Ishikawa (cell line): ENCODE measurements around the gene PGAP6.

Source experiments
- CREB1 ChIP-seq: IDR thresholded peaks from 2 replicates; pipeline ENCODE4 v1.6.1; 2012; ENCODE audit warnings: low read depth
- EGR1 ChIP-seq: IDR thresholded peaks from 2 replicates; pipeline ENCODE4 v1.6.1; 2012
- EP300 ChIP-seq: IDR thresholded peaks from 2 replicates; pipeline ENCODE4 v1.6.1; 2012; ENCODE audit warnings: borderline replicate concordance
- FOXM1 ChIP-seq: IDR thresholded peaks from 2 replicates; pipeline ENCODE4 v1.6.1; 2012; ENCODE audit warnings: low read depth, borderline replicate concordance
- NFIC ChIP-seq: IDR thresholded peaks from 2 replicates; pipeline ENCODE4 v1.6.1; 2012
- RAD21 ChIP-seq: IDR thresholded peaks from 2 replicates; pipeline ENCODE4 v1.6.1; 2012; ENCODE audit warnings: low read depth
- TAF1 ChIP-seq: IDR thresholded peaks from 2 replicates; pipeline ENCODE4 v1.6.1; 2012; ENCODE audit warnings: low read depth, mild to moderate bottlenecking
- ZBTB7A ChIP-seq: IDR thresholded peaks from 2 replicates; pipeline ENCODE4 v1.6.1; 2012; ENCODE audit warnings: low read depth
- TF ChIP-seq, protein P1 (sequence below): IDR thresholded peaks from 2 replicates; pipeline ENCODE4 v1.6.1; 2012
- TF ChIP-seq, protein P2 (sequence below): IDR thresholded peaks from 2 replicates; pipeline ENCODE4 v1.6.1; 2012; ENCODE audit warnings: low read depth, mild to moderate bottlenecking
- TF ChIP-seq, protein P3 (sequence below): IDR thresholded peaks from 2 replicates; pipeline ENCODE4 v1.6.1; 2012

DNA sequence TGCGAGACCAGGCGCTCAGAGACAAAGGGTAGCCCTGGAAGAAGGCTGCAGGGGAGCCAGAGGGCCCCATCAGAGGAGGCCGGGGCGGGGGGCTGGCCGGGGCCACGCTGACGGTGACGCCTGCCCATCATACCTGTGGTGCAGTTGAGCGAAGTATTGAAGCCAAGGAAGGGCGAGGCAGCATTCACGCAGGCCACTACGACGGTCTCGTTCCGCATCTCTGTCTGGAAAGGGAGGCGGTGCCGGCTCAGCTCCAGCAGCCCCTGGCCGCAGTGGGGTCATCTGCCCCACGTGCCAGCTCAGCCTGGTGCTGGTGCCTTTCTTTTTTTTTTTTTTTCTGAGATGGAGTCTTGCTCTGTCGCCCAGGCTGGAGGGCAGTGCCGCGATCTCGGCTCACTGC lies 6.6 kb downstream of the PGAP6 start:
- TF ChIP-seq, protein P1, sequence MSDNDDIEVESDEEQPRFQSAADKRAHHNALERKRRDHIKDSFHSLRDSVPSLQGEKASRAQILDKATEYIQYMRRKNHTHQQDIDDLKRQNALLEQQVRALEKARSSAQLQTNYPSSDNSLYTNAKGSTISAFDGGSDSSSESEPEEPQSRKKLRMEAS: no peak
- TF ChIP-seq, protein P2, sequence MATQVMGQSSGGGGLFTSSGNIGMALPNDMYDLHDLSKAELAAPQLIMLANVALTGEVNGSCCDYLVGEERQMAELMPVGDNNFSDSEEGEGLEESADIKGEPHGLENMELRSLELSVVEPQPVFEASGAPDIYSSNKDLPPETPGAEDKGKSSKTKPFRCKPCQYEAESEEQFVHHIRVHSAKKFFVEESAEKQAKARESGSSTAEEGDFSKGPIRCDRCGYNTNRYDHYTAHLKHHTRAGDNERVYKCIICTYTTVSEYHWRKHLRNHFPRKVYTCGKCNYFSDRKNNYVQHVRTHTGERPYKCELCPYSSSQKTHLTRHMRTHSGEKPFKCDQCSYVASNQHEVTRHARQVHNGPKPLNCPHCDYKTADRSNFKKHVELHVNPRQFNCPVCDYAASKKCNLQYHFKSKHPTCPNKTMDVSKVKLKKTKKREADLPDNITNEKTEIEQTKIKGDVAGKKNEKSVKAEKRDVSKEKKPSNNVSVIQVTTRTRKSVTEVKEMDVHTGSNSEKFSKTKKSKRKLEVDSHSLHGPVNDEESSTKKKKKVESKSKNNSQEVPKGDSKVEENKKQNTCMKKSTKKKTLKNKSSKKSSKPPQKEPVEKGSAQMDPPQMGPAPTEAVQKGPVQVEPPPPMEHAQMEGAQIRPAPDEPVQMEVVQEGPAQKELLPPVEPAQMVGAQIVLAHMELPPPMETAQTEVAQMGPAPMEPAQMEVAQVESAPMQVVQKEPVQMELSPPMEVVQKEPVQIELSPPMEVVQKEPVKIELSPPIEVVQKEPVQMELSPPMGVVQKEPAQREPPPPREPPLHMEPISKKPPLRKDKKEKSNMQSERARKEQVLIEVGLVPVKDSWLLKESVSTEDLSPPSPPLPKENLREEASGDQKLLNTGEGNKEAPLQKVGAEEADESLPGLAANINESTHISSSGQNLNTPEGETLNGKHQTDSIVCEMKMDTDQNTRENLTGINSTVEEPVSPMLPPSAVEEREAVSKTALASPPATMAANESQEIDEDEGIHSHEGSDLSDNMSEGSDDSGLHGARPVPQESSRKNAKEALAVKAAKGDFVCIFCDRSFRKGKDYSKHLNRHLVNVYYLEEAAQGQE: no peak
- TF ChIP-seq NFIC (no peak), CREB1 (no peak), EP300 (no peak), RAD21 (no peak), FOXM1 (no peak), EGR1 (no peak), TAF1 (no peak), ZBTB7A (no peak)
- TF ChIP-seq, protein P3, sequence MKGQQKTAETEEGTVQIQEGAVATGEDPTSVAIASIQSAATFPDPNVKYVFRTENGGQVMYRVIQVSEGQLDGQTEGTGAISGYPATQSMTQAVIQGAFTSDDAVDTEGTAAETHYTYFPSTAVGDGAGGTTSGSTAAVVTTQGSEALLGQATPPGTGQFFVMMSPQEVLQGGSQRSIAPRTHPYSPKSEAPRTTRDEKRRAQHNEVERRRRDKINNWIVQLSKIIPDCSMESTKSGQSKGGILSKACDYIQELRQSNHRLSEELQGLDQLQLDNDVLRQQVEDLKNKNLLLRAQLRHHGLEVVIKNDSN: no peak
